Fibroblast of peridontal ligament (primary cell): Measurements from ENCODE around the gene TRPM5.

ENCODE experiments used
- DNase-seq: peaks from one replicate; pipeline ENCODE4 v3.0.0-alpha.2; 2010; ENCODE audit errors: extremely low read depth

Gene TRPM5

GRCh38 chr11:2421996-2422395 is 22.3 kb downstream of the TRPM5 start:
- no peak for DNase-seq

- no peak for DNase-seq
Measured at GRCh38 chr11:2421226-2421994, 22.9 kb downstream of the TRPM5 start.

GRCh38 chr11:2420502-2421225 is 23.6 kb downstream of the TRPM5 start:
- DNase-seq: peak; percentile 61

GRCh38 chr11:2419638-2420501 is 24.4 kb downstream of the TRPM5 start:
- peak; percentile 77 for DNase-seq

GRCh38 chr11:2418693-2419360 is 25.5 kb downstream of the TRPM5 start:
- DNase-seq: no peak

- no peak for DNase-seq
Measured at GRCh38 chr11:2417856-2418692, 26.2 kb downstream of the TRPM5 start.

GRCh38 chr11:2416765-2417164 is 27.5 kb downstream of the TRPM5 start:
- DNase-seq: no peak

GRCh38 chr11:2415601-2416380 is 28.5 kb downstream of the TRPM5 start:
- no peak for DNase-seq

GRCh38 chr11:2415171-2415570 is 29.1 kb downstream of the TRPM5 start:
- DNase-seq: no peak

- DNase-seq: no peak
Measured at GRCh38 chr11:2414616-2415015, 29.7 kb downstream of the TRPM5 start.

GRCh38 chr11:2413742-2414579 is 30.4 kb downstream of the TRPM5 start:
- no peak for DNase-seq

GRCh38 chr11:2412323-2412722 is 32.0 kb downstream of the TRPM5 start:
- DNase-seq: no peak

- no peak for DNase-seq
Measured at GRCh38 chr11:2411446-2412305, 32.6 kb downstream of the TRPM5 start.

- no peak for DNase-seq
Measured at GRCh38 chr11:2410616-2411015, 33.7 kb downstream of the TRPM5 start.

- DNase-seq: no peak
Measured at GRCh38 chr11:2409611-2410468, 34.5 kb downstream of the TRPM5 start.

GRCh38 chr11:2409126-2409525 is 35.2 kb downstream of the TRPM5 start:
- DNase-seq: no peak

- DNase-seq: no peak
Measured at GRCh38 chr11:2408671-2409070, 35.6 kb downstream of the TRPM5 start.
